ENCODE measurements around the gene SPOP.

SPOP gene

DNA sequence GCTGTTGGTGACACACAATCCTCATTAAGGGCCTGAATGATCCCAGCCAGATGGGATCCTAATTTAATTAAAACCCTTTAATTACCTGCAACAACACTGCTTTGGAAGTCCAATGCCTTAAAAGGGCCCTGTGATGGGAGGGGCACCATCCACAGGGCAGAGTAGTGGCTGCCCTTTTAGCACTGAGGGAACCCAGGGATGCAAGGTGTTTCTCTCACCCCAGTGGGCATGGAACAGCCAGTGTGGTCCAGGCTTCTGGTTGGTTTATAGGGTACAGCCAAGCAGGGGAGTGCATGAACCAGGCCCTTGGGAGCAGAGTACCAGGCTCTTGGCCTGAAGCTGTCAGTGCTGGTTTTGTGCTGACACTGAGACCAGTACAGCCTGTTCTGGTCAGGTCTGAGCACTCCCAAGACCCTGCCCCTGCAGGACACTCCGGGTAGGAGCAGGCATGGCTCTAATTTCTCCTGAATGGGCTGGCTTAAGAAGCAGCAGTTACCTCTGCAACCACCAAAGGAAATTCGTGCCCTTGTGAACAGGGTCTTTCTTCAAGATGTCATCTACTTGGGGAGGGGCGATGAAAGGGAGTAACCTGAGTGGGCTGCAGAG is 92.4 kb downstream of the SPOP start:
- DNase-seq (ENCODE audit: low read depth in 2 of 2) = no peak

- no peak for DNase-seq (ENCODE audit: low read depth in 2 of 2)
Measured at GRCh38 chr17:49583889-49584288, 94.0 kb downstream of the SPOP start.

DNA sequence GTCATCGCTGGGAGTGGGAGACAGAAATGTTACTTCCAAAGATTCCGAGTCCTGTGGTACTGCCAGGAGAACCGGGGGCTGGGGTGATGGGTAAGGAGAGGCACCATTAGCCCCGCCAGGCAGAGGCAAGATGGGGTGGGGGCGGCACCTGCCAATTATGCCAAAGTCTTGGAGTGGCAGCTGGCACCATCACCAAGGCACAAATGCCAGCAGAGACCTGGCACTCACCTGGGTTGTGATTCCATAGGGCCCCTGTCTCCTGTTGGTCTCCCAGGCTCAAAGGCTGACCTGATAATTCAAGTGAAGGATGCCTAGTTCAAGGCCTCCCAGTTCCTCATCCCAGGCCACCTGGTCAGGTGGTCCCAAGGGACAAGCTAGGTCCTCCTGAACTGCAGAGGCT is 94.7 kb downstream of the SPOP start:
- DNase-seq (ENCODE audit: low read depth in 2 of 2) = no peak

DNA sequence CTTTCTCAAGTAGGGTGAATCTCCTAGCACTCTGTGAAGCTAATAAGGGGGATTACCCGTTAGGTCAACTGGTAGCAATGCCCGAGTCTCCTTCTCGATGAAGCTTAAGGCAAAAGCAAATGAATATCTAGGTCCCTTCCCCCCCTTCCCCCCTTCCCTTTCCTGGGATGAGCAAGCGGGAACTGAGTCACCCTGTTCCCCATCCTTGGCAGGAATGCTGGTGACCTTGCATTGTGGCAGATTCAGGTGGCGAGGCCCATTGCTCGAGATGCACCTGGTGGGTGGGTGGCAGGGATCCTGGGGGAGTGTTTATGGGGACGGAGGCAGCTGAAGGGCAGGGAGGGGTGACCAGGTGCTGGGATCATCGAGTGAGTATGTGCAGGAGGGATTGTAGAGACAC is 95.1 kb downstream of the SPOP start:
- no peak for DNase-seq (ENCODE audit: low read depth in 2 of 2)

DNA sequence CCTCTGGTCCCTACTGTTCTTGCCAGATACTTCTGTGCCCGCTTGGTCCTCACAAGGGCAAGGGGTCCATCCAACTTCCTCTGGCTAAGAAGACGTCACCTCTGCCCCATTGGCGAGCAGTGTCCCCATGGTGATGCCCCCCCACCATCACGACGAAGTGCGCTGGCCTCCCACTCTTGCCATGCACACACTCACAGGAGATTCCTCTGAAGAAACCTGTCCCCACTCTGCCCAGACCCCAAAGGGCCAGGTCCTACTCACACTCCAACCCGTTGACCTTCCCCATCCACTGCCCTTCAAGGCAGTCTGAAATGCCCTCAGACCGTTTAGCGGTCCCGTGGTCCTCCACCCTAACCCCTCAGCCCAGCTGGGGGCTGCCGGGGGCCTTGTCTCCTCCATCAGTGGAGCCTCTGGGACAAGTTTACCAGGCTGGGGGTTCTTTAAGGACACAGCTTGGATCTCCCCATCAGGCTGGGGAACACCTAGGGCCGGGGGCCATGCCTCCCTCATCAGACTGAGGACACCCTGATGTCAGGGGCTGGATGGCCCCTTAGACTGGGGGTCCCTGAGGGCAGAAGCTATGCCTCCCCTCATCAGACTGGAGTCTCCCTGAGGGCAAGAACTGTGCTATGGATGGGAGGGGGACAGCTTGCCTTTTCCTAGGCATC is 95.7 kb downstream of the SPOP start:
- DNase-seq (ENCODE audit: low read depth in 2 of 2) = no peak

DNA sequence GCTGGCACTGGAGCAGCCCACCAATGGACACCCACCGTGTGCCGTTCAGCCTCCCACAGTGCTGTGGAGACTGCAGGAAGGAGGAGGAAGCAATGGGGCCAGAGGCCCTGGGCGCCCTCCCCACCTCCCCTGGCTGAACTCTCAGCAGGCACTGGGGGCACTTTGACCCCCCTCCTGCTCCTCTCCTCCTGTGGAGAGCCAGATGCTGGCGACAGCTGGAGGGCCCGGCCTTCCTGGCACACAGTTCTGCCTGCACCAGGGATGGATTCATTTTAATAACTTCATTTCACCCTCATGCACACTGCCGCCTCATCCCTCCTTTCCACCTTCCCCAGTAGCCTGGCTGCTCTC is 96.3 kb downstream of the SPOP start:
- no peak for DNase-seq (ENCODE audit: low read depth in 2 of 2)

DNA sequence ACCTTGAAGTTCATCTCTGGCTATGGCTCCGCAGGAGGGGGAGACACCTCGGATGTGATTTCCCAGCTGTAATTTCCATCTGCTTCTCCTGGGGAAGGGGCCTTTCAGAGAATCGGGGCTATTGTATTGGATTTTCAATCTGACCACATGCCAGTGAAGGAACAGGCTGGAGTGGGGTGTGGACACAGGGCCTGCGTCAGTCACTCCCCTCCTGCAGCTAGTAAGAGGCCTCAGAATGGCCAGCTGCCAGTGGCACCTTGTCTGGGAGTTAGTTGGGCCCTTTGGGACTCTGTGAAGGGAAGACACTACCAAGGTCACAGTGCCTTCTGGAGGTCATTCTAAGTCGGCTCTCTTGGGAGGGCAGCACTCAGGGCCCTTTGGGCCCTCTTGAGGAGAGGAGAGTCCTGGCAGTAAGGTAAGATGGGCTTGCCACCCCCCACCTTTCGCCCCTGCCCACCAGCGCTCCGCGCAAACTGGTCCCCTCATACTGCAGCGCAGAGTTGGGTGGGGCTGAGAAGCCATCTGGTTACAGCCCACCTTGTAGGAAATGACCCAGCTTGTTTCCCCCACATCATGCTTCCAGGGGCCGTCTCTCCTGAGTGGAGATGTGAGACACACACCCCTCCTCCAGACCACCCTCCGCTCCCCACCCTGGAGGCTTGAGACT is 96.8 kb downstream of the SPOP start:
- DNase-seq (ENCODE audit: low read depth in 2 of 2) = no peak

DNA sequence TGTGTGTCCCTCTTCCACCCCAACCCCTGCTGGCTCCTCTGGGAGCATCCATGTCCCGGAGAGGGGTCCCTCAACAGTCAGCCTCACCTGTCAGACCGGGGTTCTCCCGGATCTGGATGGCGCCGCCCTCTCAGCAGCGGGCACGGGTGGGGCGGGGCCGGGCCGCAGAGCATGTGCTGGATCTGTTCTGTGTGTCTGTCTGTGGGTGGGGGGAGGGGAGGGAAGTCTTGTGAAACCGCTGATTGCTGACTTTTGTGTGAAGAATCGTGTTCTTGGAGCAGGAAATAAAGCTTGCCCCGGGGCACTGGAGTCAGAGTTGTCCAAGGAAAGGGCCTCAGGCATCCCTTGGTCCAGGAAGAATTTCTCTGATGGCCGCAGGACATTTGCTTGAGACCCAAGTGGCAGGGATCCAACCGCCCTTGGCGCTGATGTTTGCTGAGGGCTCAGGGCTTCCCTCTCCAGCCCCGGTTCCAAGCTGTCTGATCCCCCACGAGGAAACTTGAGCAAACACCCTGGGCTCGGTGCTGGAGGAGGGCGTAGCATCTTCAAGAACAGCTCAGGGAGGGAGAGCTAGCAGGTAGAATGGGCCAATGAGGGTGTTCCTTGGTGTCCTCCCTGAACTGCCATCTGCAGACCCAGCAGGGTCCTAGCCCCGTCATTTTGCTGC is 97.7 kb downstream of the SPOP start:
- no peak for DNase-seq (ENCODE audit: low read depth in 2 of 2)

DNA sequence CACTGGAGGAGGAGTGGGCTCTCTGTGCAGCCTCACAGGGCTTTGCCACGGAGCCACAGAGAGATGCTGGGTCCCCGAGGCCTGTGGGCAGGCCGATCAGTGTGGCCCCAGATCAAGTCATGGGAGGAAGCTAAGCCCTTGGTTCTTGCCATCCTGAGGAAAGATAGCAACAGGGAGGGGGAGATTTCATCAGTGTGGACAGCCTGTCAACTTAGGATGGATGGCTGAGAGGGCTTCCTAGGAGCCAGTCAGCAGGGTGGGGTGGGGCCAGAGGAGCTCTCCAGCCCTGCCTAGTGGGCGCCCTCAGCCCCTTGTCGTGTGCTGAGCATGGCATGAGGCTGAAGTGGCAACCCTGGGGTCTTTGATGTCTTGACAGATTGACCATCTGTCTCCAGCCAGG is 98.4 kb downstream of the SPOP start:
- DNase-seq (ENCODE audit: low read depth in 2 of 2) = no peak

DNA sequence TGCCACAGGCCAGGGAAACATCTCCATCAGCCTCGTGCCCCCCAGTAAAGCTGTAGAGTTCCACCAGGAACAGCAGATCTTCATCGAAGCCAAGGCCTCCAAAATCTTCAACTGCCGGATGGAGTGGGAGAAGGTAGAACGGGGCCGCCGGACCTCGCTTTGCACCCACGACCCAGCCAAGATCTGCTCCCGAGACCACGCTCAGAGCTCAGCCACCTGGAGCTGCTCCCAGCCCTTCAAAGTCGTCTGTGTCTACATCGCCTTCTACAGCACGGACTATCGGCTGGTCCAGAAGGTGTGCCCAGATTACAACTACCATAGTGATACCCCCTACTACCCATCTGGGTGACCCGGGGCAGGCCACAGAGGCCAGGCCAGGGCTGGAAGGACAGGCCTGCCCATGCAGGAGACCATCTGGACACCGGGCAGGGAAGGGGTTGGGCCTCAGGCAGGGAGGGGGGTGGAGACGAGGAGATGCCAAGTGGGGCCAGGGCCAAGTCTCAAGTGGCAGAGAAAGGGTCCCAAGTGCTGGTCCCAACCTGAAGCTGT is 98.9 kb downstream of the SPOP start:
- DNase-seq (ENCODE audit: low read depth in 2 of 2) = no peak

DNA sequence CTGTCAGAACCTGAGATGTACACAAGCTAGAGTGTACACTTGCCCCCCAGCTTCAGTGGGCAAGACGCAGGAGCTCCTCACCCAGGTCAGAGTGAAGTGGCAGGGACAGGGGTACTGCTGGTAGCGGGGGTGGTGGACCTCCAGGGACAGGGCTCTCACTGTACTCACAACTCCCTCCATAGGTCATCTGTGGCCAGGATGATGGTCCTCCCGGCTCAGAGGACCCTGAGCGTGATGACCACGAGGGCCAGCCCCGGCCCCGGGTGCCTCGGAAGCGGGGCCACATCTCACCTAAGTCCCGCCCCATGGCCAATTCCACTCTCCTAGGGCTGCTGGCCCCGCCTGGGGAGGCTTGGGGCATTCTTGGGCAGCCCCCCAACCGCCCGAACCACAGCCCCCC is 99.5 kb downstream of the SPOP start:
- DNase-seq (ENCODE audit: low read depth in 2 of 2) = no peak

DNA sequence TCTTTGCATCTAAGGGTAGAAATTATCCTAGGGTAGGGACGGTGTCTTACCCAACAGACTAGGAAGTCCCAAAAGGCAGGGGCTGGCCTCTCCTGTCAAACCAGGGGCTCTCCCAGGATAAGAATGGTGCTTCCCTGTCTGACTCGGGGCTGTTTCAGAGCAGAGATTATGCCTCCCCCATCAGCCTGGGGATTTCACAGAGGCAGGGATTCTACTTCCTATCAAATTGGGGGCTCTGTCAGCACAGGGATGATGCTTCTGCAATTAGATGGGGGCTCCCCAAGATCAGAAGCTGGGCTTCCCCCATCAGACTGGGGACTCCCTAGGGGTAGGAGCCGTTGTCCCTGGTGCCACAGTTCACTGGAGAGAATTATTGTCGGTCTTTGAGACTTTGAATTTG is 99.9 kb downstream of the SPOP start:
- DNase-seq (ENCODE audit: low read depth in 2 of 2) = no peak

DNA sequence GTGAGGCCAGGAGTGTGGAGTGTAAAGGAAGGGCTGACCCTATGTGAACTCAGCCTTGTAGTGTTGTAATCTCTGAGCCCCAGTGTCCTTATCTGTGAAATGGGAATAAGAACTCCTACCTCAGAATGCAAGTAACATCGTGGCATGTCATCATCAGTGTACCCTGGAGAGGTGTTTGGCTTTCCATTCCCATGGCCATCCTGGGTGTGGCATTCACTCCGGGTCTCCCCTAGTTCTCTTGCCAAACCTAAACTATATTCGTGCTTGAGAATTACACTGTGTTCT is 100.3 kb downstream of the SPOP start:
- DNase-seq (ENCODE audit: low read depth in 2 of 2) = no peak

DNA sequence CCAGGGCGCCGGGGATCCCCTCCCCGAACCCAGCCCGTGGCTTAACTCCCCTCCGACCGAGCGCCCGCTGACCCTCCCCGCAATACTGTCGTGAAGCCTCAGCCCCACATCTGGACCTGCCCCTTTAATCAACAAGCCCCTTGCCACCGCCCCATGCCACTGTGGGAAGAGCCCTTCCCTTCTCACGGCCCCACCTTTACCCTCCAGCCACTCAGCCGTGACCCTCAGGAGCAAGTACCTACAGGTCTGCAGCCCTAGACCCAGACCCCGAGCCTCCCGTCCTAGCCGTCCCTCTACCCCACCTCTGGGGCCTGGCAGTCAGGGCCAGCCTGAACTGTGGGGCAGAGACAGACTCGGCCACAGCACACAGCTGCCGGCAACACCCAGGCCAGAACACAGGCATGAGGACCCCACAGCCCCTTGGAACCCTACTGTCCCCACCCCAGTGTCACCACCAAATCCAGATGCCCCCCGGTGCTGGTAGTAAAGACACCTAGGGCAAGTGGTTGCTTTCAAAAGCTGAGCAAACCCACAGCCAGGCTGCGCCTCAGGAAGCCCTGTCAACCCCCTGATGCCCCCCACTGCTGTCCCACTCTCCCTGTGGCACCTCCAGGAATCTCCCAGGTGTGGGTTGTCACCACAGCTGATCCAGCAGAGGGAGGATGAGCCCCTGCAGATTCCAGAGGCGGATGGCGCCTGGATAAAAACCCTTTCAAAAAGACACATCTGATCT is 100.8 kb downstream of the SPOP start:
- DNase-seq (ENCODE audit: low read depth in 2 of 2) = no peak

GRCh38 chr17:49576088-49576916 is 101.6 kb downstream of the SPOP start:
- no peak for DNase-seq (ENCODE audit: low read depth in 2 of 2)

- peak in 1 of 2 donors; percentile 44 for DNase-seq (ENCODE audit: low read depth in 2 of 2)
Measured at GRCh38 chr17:49575679-49576087, 102.2 kb downstream of the SPOP start, which contains the start of gene NXPH3. NXPH3 (plus strand) TSS chr17:49575871; CDS start chr17:49576220, 349 bp downstream.

DNA sequence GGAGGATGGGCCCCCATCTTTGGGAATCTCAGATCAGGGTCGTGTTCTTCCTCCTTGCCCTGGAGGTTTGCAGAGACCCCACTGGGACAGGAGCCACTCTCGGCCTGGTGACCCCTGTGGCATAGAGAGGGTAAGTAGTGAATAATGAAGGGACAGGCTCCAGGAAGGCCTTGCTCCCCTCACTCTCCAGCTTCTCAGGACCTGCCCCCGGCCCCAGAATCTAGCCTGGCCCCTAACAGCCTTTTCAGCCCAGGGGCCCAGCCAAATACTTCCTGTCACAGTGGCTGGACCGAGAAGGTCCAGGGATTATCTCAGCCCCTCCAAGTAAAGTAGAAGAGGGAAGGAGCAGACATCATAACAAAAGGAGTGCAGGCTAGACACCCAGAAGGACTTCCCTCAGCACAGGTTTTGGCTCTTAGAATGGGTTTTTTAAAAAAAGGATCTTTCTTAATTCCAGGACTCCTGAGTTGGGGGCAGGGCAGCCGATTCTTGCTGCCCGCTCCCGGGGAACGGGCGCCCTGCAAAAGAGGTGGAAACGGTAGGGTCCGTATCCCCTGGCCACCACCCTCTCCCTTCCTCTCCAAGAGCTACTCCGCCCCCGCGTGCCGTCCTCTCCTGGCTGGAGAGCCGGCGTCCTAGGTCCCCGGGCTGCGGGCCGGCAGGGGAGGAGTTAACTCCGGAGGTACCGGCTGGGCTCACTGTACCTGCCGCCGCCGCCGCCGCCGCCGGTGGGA is 102.8 kb downstream of the SPOP start:
- DNase-seq (ENCODE audit: low read depth in 2 of 2) = no peak

- no peak for DNase-seq (ENCODE audit: low read depth in 2 of 2)
Measured at GRCh38 chr17:49574323-49574781, 103.5 kb downstream of the SPOP start.

GRCh38 chr17:49573510-49574322 is 104.2 kb downstream of the SPOP start:
- DNase-seq (ENCODE audit: low read depth in 2 of 2) = no peak
